Stimulated activated CD8-positive, alpha-beta memory T cell treated with anti-CD3 and anti-CD28 coated beads, Interleukin-7, amount 100 ng/mL, for 48 hours (primary cell): ENCODE results near the gene SLC6A9.

Source experiments
- DNase-seq, 2 donors: peaks; one replicate each; pipeline ENCODE4 v3.0.0-alpha.2; 2020; ENCODE audit warnings: low read depth in 1 of 2; ENCODE audit errors: extremely low read depth in 1 of 2

SLC6A9 gene

GRCh38 chr1:44031252-44032169 lies at the start of gene SLC6A9:
Gene SLC6A9 (minus strand): TSS chr1:44031462. CDS start chr1:44024277, 7,185 bp downstream.
- no peak for DNase-seq

- DNase-seq: no peak
Observed at GRCh38 chr1:44079566-44079965, 48.3 kb upstream of the SLC6A9 start.

GRCh38 chr1:44078104-44078503 lies 46.8 kb upstream of the SLC6A9 start:
- DNase-seq: no peak

- DNase-seq: no peak
Observed at GRCh38 chr1:44077421-44077820, 46.2 kb upstream of the SLC6A9 start.

GRCh38 chr1:44076066-44076465 lies 44.8 kb upstream of the SLC6A9 start:
- no peak for DNase-seq

GRCh38 chr1:44074415-44074814 lies 43.2 kb upstream of the SLC6A9 start:
- no peak for DNase-seq

- DNase-seq: no peak
Observed at GRCh38 chr1:44073528-44073927, 42.3 kb upstream of the SLC6A9 start.

GRCh38 chr1:44072821-44073220 lies 41.6 kb upstream of the SLC6A9 start:
- DNase-seq: no peak

GRCh38 chr1:44072204-44072603 lies 40.9 kb upstream of the SLC6A9 start:
- DNase-seq: no peak

- no peak for DNase-seq
Observed at GRCh38 chr1:44071461-44071860, 40.2 kb upstream of the SLC6A9 start.

GRCh38 chr1:44068442-44068921 lies 37.2 kb upstream of the SLC6A9 start:
- no peak for DNase-seq

GRCh38 chr1:44067266-44068250 lies 36.3 kb upstream of the SLC6A9 start:
- no peak for DNase-seq

- no peak for DNase-seq
Observed at GRCh38 chr1:44062656-44063179, 31.5 kb upstream of the SLC6A9 start.

- no peak for DNase-seq
Observed at GRCh38 chr1:44061857-44062256, 30.6 kb upstream of the SLC6A9 start.

- no peak for DNase-seq
Observed at GRCh38 chr1:44060830-44061267, 29.6 kb upstream of the SLC6A9 start.

GRCh38 chr1:44059664-44060355 lies 28.5 kb upstream of the SLC6A9 start:
- DNase-seq: no peak

- DNase-seq: no peak
Observed at GRCh38 chr1:44059212-44059611, 27.9 kb upstream of the SLC6A9 start.

GRCh38 chr1:44057293-44057692 lies 26.0 kb upstream of the SLC6A9 start:
- no peak for DNase-seq

GRCh38 chr1:44053394-44053793 lies 22.1 kb upstream of the SLC6A9 start:
- no peak for DNase-seq

GRCh38 chr1:44050261-44050660 lies 19.0 kb upstream of the SLC6A9 start:
- DNase-seq: no peak
